Esophagus squamous epithelium (tissue), 4 donors: ENCODE results near the gene AZGP1.
"Not testable (repeated sequence)": the region's sequence is repeated elsewhere in the genome, so short reads cannot be mapped to it uniquely, and the experiment has no call there.

Source experiments
- POLR2A ChIP-seq, 4 donors: fragments of 450-650 bp; IDR thresholded peaks; one replicate each; pipeline ENCODE4 v1.6.1; 2017; ENCODE audit warnings: antibody characterized with exemption in 4 of 4, mild to moderate bottlenecking in 4 of 4, moderate library complexity in 3 of 4
- TF ChIP-seq, protein P1 (sequence below), 6 experiments: fragments of 450-650 bp in 4 of 6; fragments of 200-600 bp in 2 of 6; sonication (generic) in 2 of 6; IDR thresholded peaks; one replicate each; pipeline ENCODE4 v1.5.1; 2016 to 2019; ENCODE audit warnings: antibody characterized with exemption in 6 of 6, mild to moderate bottlenecking in 4 of 6, moderate library complexity in 4 of 6

GRCh38 chr7:99935009-99935408, 40.8 kb downstream of the AZGP1 start:
- TF ChIP-seq, protein P1, sequence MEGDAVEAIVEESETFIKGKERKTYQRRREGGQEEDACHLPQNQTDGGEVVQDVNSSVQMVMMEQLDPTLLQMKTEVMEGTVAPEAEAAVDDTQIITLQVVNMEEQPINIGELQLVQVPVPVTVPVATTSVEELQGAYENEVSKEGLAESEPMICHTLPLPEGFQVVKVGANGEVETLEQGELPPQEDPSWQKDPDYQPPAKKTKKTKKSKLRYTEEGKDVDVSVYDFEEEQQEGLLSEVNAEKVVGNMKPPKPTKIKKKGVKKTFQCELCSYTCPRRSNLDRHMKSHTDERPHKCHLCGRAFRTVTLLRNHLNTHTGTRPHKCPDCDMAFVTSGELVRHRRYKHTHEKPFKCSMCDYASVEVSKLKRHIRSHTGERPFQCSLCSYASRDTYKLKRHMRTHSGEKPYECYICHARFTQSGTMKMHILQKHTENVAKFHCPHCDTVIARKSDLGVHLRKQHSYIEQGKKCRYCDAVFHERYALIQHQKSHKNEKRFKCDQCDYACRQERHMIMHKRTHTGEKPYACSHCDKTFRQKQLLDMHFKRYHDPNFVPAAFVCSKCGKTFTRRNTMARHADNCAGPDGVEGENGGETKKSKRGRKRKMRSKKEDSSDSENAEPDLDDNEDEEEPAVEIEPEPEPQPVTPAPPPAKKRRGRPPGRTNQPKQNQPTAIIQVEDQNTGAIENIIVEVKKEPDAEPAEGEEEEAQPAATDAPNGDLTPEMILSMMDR (IDR thresholded peaks at IDR 0.05), result not testable (repeated sequence)
- not testable (repeated sequence) for TF ChIP-seq POLR2A (IDR thresholded peaks at IDR 0.05)
